NCI-H146 treated with DMSO at 0.1 percent for 48 hours (cell line): ENCODE data around the gene SHC4.
"Not testable (repeated sequence)": the region's sequence is repeated elsewhere in the genome, so short reads cannot be mapped to it uniquely, and the experiment has no call there.

Experiments used
- DNase-seq: peaks from one replicate; lab custom pipeline; 2025; ENCODE audit not compliant: unreplicated experiment; lab: John Stamatoyannopoulos, UW

SHC4 gene

DNA sequence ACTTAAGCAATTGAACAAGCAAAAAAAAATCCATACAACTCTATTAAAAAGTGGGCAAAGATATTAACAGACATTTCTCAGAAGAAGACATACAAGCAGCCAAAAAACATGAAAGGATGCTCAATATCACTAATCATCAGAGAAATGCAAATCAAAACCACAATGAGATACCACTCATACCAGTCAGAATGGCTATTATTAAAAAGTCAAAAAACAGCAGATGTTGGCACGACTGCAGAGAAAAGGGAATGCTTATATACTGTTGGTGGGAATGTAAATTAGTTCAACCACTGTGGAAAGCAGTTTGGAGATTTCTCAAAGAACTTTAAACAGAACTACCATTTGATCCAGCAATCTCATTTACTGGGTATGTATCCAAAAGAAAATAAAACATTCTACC lies 7.2 kb upstream of the SHC4 start:
- DNase-seq = not testable (repeated sequence)

DNA sequence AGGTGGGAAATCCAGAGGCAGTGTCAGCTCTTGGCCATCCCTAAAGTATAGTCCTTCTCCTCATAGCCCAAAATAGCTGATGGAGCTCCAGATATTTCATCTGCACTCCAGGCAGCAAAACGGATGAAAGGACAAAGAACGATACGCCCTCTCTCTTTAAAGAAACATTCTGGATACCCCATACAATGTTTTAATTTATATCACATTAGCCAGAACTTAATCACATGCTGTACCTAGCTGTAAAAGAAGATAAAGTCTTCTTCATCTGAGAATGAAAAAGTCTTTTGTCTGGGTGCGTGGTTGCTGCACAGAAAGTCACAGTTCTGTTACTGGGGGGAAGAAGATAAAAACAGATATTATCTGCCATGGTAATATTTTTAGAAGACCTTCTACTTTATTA lies 4.3 kb upstream of the SHC4 start:
- no peak for DNase-seq

DNA sequence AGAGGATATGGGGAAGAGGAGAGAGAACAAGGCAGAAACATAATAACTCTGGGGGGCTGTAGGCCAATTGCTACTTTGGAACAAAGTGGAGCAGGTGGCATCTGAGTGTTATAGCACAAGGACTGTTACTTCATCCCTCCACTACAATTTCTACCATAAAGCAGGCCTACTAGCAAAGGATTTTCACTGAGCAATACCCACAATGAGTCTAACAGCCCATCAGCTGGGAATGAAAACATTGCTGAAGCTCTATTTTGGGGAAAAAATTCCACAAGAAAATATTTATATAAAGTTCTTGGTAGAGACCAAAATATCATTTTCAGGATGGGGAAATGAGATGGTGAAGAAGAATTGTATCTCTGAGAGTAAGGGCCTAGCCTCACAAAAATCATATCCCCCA lies 3.6 kb upstream of the SHC4 start:
- no peak for DNase-seq

DNA sequence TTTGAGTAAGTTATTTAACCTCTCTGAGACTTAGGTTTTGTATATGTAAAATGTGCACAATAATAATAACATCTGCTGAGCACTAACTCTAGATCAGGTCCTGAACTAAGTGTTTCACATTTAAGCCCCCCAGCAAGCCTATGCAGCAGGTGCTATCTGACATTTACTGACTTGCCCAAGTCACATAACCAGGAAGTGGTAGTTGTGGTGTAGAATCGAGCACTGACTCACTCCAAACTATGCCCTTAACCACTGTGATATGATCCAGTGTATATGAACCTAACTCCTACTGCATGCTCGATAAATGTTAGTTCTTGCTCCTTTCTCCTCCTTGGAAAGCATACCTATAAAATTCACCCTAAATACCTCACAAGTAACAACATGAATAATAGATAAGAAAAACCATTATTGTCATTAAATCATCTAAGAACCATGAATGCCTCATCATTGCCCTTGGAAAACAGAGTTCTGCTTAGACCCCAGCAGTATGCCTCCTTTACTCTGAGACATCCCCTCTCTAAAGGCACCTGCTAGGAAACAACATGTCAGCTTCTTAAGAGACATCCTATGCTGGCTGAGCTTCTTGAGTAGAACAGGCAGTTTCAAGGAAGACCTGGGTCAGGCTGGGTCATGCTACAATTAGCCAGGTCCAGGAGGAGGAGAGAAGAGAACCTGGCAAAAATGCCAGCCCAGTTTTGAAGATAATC lies 3.0 kb upstream of the SHC4 start:
- no peak for DNase-seq

DNA sequence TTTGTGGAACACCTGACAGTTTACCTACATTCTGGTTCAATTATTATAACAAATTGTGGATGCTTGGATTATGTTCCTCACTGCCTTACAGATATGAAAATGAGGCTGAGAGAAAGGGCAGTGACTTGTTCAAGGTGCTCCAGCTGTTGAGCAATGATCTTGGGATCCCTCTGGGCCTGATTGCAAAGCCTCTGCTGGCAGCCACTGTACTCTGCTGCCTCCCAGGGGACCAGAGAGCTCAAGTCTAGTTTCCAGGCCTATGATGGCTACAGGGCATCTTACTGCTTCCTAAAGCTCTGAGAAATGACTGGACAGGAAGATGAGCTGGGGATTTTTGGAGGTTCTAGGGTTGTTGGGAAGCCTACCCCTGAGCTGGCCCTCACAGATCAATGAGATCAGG lies 2.3 kb upstream of the SHC4 start:
- DNase-seq = no peak

DNA sequence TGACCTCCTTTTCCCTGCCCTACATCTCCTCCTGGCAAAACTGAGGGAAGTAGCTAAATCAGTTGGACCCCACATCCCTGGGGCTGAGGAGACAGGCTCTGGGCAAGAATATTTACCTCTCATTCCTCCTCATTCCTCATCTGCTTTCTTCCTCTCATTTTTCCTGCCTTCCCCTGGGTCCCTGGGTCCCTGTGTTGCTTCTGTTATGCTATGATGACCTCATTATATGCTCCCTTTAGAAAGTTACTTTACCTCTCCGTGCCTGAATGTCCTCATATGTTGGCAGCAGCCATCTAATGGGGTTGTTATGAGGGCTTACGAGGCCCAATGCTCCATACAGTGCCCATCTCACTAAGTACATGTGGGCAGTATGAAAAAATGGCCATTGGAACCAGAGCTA lies 1.2 kb upstream of the SHC4 start:
- no peak for DNase-seq

DNA sequence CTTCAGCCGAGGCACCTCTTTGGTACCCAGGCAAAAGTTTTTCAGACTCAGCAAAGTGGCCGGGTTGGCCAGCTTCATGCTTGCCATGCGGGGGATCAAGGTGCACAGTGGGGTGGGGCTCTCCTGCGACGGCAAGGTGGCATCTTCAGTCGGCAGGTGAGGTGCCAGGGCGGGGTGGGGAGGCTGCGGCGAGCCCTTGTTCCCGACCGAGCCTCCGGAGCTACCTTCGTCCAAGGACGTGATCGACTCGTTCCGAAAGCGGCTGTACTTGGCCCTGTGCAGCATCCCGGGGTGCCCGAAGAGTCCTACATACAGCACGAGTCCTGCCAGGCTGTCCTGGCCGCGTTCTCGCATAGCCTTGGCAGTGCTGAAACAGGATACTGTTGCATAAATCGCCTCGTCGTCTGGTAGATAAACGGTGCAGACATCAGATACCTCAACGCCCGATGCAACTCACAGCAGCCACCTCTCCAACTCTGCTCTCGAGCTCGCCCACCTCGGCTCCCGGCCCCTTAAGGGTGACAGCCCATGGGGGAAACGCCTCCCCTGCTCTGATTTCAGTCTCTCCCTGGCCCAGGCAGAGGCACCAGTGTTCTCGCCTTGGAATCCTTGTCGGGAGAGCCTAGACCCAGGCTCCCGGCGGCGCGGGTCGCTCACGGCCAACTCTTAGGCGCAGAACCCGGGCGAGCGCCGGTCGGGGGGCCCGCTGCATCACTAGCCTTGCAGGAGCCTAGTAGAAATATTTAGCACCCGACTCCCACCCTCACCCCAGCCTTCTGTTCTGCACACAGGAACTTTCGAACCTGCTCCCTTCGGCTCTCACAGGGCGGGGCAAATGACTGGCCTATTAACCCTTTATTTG lies 826 bp downstream of the SHC4 start:
- peak; percentile 0 for DNase-seq

DNA sequence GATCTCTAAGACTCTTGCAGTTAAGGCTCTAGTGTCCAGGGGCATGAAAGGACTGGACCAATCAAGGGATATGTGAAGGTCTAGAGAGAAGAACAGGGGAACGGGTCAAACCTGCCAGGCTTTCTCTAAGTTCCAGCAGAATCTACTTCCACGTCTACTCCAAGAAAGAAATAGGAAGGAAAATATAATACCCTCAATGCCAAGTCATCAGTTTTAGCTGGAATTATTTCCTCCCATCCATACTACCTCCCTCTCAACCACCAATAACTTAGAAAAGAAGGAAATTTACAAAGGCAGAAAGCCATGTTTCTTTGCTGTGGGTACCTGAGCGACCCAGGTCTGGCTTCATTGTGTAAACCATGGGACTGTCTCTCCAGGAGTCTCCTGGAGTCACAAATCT lies 7.8 kb downstream of the SHC4 start:
- DNase-seq = no peak

DNA sequence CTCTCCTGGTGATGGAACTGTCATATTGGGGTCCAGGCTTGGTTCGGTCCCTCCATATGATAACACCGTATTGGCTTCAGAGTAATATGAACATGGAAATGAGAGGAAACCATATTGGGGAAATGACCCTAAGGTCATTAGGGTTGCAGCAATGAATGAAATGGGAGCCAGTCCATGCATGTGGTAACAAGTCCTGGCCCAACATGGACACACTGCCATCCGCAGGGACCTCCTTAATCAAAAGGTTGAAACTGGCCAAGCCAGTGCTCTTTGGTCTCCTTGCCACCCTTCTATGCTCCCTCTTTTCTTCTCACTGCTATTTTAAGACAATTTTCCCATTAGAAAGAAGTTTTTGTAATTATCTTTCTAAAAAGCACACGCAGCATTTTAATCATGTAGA lies 8.3 kb downstream of the SHC4 start:
- DNase-seq = no peak

DNA sequence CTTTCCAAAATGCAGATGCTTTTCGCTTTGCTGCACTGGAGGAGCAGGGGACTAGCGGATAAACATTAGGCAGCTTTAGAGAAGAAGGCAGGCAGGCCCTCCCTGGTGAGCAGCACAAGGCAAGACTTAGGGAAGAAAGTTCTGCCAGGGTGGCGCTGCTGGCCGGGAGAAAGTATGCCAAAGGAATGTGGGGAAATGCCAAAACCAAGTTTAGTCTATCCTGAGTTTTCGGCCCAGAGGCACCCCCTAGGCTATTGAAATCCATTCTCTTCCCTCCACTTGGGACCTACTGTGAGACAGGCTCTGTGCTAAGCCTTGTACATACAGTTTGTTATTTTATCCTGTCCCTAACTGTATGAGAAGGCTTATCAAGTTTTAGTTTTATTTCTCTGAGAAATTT lies 9.2 kb downstream of the SHC4 start:
- DNase-seq = no peak

DNA sequence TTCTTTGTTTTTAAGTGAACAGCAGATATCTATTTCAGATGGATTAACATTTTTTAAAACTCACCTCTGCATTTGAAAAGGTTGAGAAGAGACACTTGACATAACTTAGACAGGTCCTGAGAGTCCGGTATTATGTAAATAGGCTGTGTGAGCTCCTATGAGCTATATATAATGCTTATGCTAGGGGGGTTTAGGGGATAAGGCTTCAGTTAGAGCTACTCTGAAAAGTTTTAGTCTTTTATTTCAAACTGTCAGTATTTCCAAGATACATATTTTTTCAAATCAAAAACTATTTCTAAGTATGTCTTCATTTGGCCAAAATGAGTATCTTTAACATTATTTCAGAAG lies 16.9 kb downstream of the SHC4 start:
- no peak for DNase-seq

DNA sequence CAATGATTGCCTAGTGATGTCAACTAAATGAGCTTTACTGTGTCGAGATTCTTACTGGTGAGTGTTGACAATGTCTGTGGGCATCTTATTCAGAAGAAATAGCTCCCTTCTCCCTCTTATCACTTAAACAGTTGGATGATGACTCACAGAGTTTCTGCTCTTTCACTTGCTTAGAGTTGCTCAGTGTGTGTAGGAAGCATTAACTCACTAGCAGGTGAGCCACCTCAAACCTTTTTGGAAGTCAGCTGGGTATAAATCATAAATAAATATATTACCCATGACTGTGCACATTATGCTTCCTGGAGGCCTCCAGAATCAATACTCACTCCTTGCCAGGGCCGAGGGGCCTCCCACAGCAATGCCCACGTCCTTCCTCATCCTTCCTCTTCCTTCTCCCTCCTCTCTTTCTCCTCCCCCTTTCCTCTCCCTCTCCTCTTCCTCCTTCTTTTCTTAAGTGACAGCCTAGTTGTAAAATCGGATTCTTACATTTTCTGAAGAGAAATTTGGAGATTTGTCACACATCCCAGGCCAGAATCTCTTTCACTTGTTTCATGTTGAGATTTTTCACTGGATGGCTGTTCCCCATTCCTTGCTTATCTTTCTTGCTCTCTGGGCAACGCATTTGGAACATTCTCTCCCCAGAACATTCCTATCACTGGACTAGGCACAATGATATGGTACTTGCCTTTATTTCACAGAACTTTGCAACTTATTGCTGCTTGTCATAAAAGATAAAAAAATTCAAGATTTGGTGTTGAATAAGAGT lies 17.5 kb downstream of the SHC4 start:
- DNase-seq = no peak

DNA sequence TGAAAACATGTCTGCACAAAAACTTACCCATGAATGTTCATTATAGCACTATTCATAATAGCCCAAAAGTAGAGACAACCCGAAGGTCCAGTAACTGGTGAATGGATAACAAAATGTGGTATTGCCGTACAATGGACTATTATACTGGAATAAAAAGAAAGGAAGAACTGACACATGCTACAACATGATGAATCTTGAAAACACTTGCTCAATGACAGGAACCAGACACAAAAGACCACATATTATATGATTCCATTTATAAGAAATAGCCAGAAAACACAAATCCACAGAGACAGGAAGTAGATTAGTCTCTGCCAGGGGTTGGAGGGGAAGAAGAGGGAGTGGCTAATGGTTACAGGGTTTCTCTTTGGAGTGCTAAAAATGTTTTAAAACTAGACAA lies 18.3 kb downstream of the SHC4 start:
- DNase-seq = no peak

DNA sequence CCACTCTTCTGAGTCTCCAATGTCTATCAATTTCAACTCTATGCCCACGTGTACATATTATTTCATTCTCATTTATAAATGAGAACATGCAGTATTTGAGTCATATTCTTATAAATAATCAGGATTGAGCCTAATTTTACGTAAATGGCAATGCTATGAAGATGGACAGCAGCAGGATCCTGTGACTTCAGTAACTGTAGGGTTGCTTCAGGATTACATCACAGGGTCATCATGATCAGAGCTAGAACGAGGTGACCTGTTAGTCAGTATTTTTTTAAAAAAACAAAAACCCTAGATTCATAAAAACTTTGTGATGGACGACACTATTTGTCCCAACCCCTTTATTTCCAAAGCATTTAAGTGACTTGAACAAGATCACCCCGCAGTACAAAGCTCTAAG lies 21.8 kb downstream of the SHC4 start:
- DNase-seq = no peak

DNA sequence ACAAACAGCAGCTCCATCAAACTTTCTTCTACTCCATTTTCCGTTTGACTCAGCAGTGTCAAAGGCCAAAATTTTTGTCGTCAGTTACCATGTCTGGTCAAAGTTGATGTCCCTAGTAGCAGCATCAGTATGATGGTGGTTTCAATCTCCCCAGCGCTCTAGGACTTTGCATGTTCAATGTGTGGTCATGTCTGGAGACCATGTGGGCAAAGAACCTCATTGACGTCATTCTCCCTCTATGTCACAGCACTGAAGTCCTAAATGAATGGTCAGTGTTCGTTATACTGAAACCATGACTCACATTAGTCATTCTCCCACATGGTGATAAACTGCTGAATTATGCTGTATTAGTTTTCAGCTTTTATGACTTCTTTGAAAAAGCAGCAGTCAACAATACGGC lies 23.2 kb downstream of the SHC4 start:
- DNase-seq = no peak

DNA sequence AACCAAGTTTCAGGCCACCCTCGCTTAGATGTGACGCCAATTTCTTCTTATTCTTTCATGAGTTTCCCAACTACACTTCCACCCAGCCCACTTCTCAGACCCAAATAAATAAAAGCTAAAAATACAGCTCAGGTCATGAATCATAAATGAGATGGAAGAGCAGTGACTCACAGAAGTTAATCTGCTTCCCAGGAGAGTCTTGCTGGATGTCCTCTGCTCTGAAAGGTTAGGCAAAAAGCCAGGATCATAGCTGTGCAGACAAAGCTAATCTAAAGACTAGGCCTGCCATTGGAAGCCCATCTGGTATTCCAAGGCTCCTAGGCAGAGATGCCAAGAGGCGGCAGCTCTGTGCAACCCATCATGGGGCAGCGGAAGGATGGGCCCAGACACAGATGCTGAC lies 24.1 kb downstream of the SHC4 start:
- DNase-seq = no peak

DNA sequence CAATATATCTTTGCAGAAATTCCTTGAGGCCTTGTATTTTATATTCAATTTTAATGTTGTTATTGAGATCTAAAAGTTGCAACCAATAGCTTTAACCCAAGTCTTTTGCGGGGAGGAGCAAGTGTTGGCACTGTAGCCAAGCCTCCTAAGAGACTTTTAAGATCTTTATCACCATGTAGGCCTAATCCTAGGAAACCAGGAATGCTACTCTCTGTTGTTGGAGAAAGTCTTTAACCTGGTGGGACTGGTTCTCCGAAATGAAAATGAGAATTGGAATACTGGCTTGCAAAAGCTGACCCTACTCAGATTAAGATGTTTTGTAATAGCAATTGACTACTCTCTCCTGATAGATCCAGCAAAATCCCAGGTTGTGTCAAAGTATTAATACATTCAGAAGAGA lies 25.8 kb downstream of the SHC4 start:
- DNase-seq = no peak

DNA sequence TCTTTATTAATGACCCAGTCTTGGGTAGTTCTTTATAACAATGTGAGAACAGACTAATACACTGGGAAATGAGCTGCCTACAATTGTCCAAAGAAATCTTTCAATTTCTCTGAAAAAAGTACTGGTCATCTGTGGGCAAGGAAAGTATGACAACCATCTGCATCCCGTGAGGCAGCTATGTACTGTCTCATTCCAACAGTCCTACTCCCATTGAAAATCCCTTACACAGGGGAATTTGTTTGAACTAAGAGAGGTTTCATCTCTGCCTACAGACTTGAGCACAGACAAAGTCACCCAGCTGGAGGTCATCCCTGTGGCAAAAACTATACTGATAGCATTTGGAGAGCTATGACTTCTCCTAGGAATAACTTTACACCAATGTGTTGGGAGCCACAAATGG lies 27.1 kb downstream of the SHC4 start:
- no peak for DNase-seq

DNA sequence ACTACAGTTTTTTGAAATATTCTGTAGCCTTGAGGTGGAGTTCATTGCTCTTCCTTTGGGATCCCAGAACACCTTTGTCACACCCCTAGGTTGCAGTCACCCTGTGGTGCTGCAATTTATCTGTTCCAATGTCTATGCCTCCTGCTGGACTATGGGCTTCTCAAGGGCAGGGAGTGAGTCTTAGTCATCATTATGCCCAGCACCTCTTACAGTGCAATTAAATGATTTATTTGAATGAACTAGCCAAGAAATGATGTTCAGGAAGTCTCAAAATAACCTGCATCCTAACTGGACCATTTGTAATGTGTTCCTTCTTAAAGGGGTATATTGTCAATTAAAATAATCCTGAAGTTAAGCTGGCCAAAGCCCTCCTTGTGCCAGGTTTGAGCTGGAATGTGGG lies 28.5 kb downstream of the SHC4 start:
- no peak for DNase-seq

DNA sequence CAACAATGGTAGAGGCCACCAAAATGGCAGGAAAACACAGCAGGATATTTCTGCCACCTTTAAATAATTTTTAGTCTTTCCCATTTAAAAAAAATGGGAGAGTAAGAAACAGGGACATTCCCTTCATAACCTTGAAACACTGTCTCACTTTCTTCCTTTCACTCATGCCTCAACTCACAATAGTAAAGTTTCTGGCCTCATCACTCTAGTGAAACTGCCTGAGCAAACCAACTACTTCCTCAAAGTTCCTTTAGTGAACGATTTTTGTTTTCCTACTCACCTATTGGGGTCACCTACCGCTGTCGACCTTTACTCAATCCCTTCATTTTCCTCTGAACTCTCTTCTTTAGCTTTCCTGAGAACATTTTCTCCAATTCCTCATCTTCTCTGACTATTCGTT lies 33.0 kb downstream of the SHC4 start:
- no peak for DNase-seq

DNA sequence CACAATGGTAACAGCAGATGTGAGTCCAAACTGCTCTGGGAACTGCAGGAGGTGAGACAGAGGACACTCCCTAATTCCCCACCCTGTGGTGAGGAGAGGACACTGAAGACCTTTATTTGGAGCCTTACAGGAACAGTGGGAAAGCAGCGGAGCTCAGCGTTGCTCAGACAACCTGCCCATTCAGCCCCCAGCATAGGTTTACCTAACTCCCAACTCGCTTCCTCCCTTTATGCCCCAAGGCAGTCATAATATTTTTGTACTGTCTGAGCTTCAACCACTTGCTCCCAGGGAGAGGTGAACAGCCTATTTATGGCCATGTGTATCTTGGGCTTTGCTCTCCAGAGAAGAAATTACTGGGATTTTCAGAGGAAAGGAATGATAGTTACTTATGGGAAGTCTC lies 34.1 kb downstream of the SHC4 start:
- peak; percentile 63 for DNase-seq

DNA sequence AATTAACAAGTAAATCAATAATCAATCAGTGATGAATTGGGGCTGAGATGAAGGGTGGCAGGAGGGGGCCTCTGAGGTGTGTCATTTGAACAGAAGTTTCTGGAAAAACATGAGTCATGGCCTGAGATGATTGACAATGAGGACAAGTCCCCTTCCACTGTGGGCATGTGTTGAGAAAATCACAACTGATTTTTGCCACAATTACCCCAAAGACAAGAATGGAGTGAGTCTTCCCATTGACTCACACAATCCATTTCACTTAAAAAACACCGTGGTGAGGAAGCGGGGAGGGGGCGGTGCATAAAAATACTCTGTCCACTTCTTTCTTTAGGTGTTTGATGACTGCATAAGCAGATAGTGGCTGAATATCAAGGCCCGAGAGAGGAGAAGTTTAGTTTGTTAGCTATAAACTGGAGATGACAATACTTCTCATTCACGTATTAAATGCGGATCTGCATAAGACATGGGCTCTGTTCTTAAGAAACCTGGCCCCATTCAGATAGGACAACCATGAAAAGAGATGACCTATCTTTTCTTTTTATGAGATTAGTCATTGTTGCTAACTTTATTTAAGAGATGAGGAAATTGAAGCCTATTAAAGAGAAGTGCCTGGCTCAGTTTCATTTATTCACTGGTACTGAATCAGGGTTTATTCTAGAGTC lies 34.7 kb downstream of the SHC4 start:
- DNase-seq = no peak
